Activated naive CD4-positive, alpha-beta T cell treated with anti-CD3 and anti-CD28 coated beads, Interleukin-2, amount 50 U/mL, for 24 hours (primary cell): ENCODE data around the gene VTI1A.

Source experiments
- H3K27ac Mint-ChIP-seq: one replicate; pipeline ENCODE4 v1.8.0; 2021; ENCODE audit warnings: mild to moderate bottlenecking, mixed read lengths
- H3K27me3 Mint-ChIP-seq: one replicate; pipeline ENCODE4 v1.8.0; 2021; ENCODE audit warnings: mixed read lengths
- H3K36me3 Mint-ChIP-seq: one replicate; pipeline ENCODE4 v1.8.0; 2021; ENCODE audit warnings: mixed read lengths
- H3K4me1 Mint-ChIP-seq: one replicate; pipeline ENCODE4 v1.8.0; 2021; ENCODE audit warnings: mixed read lengths
- H3K4me3 Mint-ChIP-seq: one replicate; pipeline ENCODE4 v1.8.0; 2021; ENCODE audit warnings: mild to moderate bottlenecking, mixed read lengths
- H3K9me3 Mint-ChIP-seq: one replicate; pipeline ENCODE4 v1.8.0; 2021; ENCODE audit warnings: mixed read lengths

The VTI1A gene

GRCh38 chr10:112603062-112603461 is 156.0 kb downstream of the VTI1A start:
- H3K36me3 Mint-ChIP-seq, result peaks cover 21% of the 10 kb centered on the region
- H3K27me3 Mint-ChIP-seq, result no peaks in the 10 kb centered on the region
- no peak overlapping the region for H3K4me3 Mint-ChIP-seq
- H3K9me3 Mint-ChIP-seq, result no peaks in the 10 kb centered on the region
- H3K27ac Mint-ChIP-seq, result no peak overlapping the region
- no peaks in the 10 kb centered on the region for H3K4me1 Mint-ChIP-seq

GRCh38 chr10:112605063-112605462 is 158.0 kb downstream of the VTI1A start:
- H3K27ac Mint-ChIP-seq, result no peak overlapping the region
- H3K9me3 Mint-ChIP-seq, result no peaks in the 10 kb centered on the region
- H3K27me3 Mint-ChIP-seq, result no peaks in the 10 kb centered on the region
- H3K36me3 Mint-ChIP-seq, result peaks cover 21% of the 10 kb centered on the region
- H3K4me3 Mint-ChIP-seq, result no peak overlapping the region
- H3K4me1 Mint-ChIP-seq, result no peaks in the 10 kb centered on the region

- no peaks in the 10 kb centered on the region for H3K9me3 Mint-ChIP-seq
These were observed 160.5 kb downstream of the VTI1A start for GRCh38 chr10:112607506-112607905.

GRCh38 chr10:112613620-112614019 is 166.6 kb downstream of the VTI1A start:
- H3K27me3 Mint-ChIP-seq, result no peaks in the 10 kb centered on the region
- peaks cover 17% of the 10 kb centered on the region for H3K9me3 Mint-ChIP-seq
- H3K27ac Mint-ChIP-seq, result no peak overlapping the region
- no peaks in the 10 kb centered on the region for H3K4me1 Mint-ChIP-seq
- H3K4me3 Mint-ChIP-seq, result no peak overlapping the region
- H3K36me3 Mint-ChIP-seq, result peaks cover 27% of the 10 kb centered on the region

More at GRCh38 chr10:112607506-112607905, 160.5 kb downstream of the VTI1A start:
- H3K4me3 Mint-ChIP-seq, result no peak overlapping the region
- H3K27ac Mint-ChIP-seq, result no peak overlapping the region
- no peaks in the 10 kb centered on the region for H3K27me3 Mint-ChIP-seq
- H3K4me1 Mint-ChIP-seq, result no peaks in the 10 kb centered on the region
- peaks cover 15% of the 10 kb centered on the region for H3K36me3 Mint-ChIP-seq

GRCh38 chr10:112614072-112614471 is 167.1 kb downstream of the VTI1A start:
- Mint-ChIP-seq H3K4me3 (no peak overlapping the region), H3K36me3 (peaks cover 30% of the 10 kb centered on the region), H3K27me3 (no peaks in the 10 kb centered on the region), H3K9me3 (peaks cover 17% of the 10 kb centered on the region), H3K27ac (no peak overlapping the region), H3K4me1 (no peaks in the 10 kb centered on the region)

GRCh38 chr10:112614586-112614985 is 167.6 kb downstream of the VTI1A start:
- Mint-ChIP-seq H3K36me3 (peaks cover 31% of the 10 kb centered on the region), H3K27ac (no peak overlapping the region), H3K27me3 (no peaks in the 10 kb centered on the region), H3K4me1 (no peaks in the 10 kb centered on the region), H3K9me3 (peaks cover 17% of the 10 kb centered on the region), H3K4me3 (no peak overlapping the region)

GRCh38 chr10:112615269-112615668 is 168.3 kb downstream of the VTI1A start:
- no peaks in the 10 kb centered on the region for H3K27me3 Mint-ChIP-seq
- no peaks in the 10 kb centered on the region for H3K4me1 Mint-ChIP-seq
- no peak overlapping the region for H3K27ac Mint-ChIP-seq
- H3K9me3 Mint-ChIP-seq, result peaks cover 17% of the 10 kb centered on the region
- H3K4me3 Mint-ChIP-seq, result no peak overlapping the region
- H3K36me3 Mint-ChIP-seq, result peaks cover 31% of the 10 kb centered on the region

- Mint-ChIP-seq H3K27ac (no peak overlapping the region), H3K9me3 (peaks cover 17% of the 10 kb centered on the region), H3K4me3 (no peak overlapping the region), H3K4me1 (no peaks in the 10 kb centered on the region), H3K27me3 (no peaks in the 10 kb centered on the region), H3K36me3 (peaks cover 32% of the 10 kb centered on the region)
These were observed 169.6 kb downstream of the VTI1A start for GRCh38 chr10:112616647-112617046.

- Mint-ChIP-seq H3K27me3 (no peaks in the 10 kb centered on the region), H3K4me1 (no peaks in the 10 kb centered on the region), H3K27ac (no peak overlapping the region), H3K9me3 (peaks cover 13% of the 10 kb centered on the region), H3K4me3 (no peak overlapping the region), H3K36me3 (peaks cover 25% of the 10 kb centered on the region)
These were observed 171.8 kb downstream of the VTI1A start for GRCh38 chr10:112618814-112619213.

- Mint-ChIP-seq H3K27me3 (no peaks in the 10 kb centered on the region), H3K27ac (no peak overlapping the region), H3K36me3 (peaks cover 24% of the 10 kb centered on the region), H3K9me3 (peaks cover 13% of the 10 kb centered on the region), H3K4me3 (no peak overlapping the region), H3K4me1 (no peaks in the 10 kb centered on the region)
These were observed 172.5 kb downstream of the VTI1A start for GRCh38 chr10:112619556-112619955.

GRCh38 chr10:112622786-112623185 is 175.8 kb downstream of the VTI1A start:
- no peaks in the 10 kb centered on the region for H3K9me3 Mint-ChIP-seq
- peaks cover 14% of the 10 kb centered on the region for H3K36me3 Mint-ChIP-seq
- H3K4me1 Mint-ChIP-seq, result no peaks in the 10 kb centered on the region
- no peak overlapping the region for H3K4me3 Mint-ChIP-seq
- H3K27me3 Mint-ChIP-seq, result no peaks in the 10 kb centered on the region
- H3K27ac Mint-ChIP-seq, result no peak overlapping the region

GRCh38 chr10:112624546-112625048 is 177.6 kb downstream of the VTI1A start:
- H3K9me3 Mint-ChIP-seq, result no peaks in the 10 kb centered on the region
- no peaks in the 10 kb centered on the region for H3K27me3 Mint-ChIP-seq
- H3K27ac Mint-ChIP-seq, result no peak overlapping the region
- H3K4me1 Mint-ChIP-seq, result no peaks in the 10 kb centered on the region
- peaks cover 8% of the 10 kb centered on the region for H3K36me3 Mint-ChIP-seq
- no peak overlapping the region for H3K4me3 Mint-ChIP-seq

- H3K27me3 Mint-ChIP-seq, result no peaks in the 10 kb centered on the region
- H3K36me3 Mint-ChIP-seq, result peaks cover 9% of the 10 kb centered on the region
- no peaks in the 10 kb centered on the region for H3K4me1 Mint-ChIP-seq
- H3K27ac Mint-ChIP-seq, result no peak overlapping the region
- H3K4me3 Mint-ChIP-seq, result no peak overlapping the region
- no peaks in the 10 kb centered on the region for H3K9me3 Mint-ChIP-seq
These were observed 182.1 kb downstream of the VTI1A start for GRCh38 chr10:112628951-112629609.

- H3K9me3 Mint-ChIP-seq, result no peaks in the 10 kb centered on the region
- no peaks in the 10 kb centered on the region for H3K4me1 Mint-ChIP-seq
- no peak overlapping the region for H3K4me3 Mint-ChIP-seq
- H3K27me3 Mint-ChIP-seq, result no peaks in the 10 kb centered on the region
- peaks cover 9% of the 10 kb centered on the region for H3K36me3 Mint-ChIP-seq
- H3K27ac Mint-ChIP-seq, result no peak overlapping the region
These were observed 184.7 kb downstream of the VTI1A start for GRCh38 chr10:112631501-112632400.

- H3K36me3 Mint-ChIP-seq, result peaks cover 9% of the 10 kb centered on the region
- H3K4me1 Mint-ChIP-seq, result no peaks in the 10 kb centered on the region
- H3K27ac Mint-ChIP-seq, result no peak overlapping the region
- no peaks in the 10 kb centered on the region for H3K27me3 Mint-ChIP-seq
- no peak overlapping the region for H3K4me3 Mint-ChIP-seq
- H3K9me3 Mint-ChIP-seq, result no peaks in the 10 kb centered on the region
These were observed 187.2 kb downstream of the VTI1A start for GRCh38 chr10:112634096-112634830.
